Gastrocnemius medialis (tissue), 4 donors: ENCODE measurements around the gene DISC1. TPM values are rescaled to one million over a fixed set of nuclear protein-coding genes. Genes with fewer than 3 reads are reported as not detected.

Experiments
- ATAC-seq, 2 donors: fragments of 150-250 bp; one replicate each; pipeline ENCODE4 v1.9.1; 2016
- DNase-seq, 2 donors: peaks; one replicate each; pipeline ENCODE4 v3.0.0-alpha.2; 2019
- H3K27ac ChIP-seq, 4 donors: fragments of 200-600 bp; sonication (generic); 1 replicate in 1 of 4; 2 replicates in 3 of 4; pipeline ENCODE4 v1.5.1; 2016 to 2018; ENCODE audit warnings: mild to moderate bottlenecking in 2 of 4, moderate library complexity in 1 of 4
- H3K27me3 ChIP-seq, 3 donors: fragments of 200-600 bp; sonication (generic) in 2 of 3; 1 replicate in 1 of 3; 2 replicates in 2 of 3; pipeline versions ENCODE4 v1.5.1 to v1.6.0; 2016 to 2019; ENCODE audit warnings: mild to moderate bottlenecking in 1 of 3, moderate library complexity in 1 of 3
- H3K36me3 ChIP-seq, 2 donors: fragments of 200-600 bp; sonication (generic) in 1 of 2; one replicate each; pipeline ENCODE4 v1.5.1; 2017 to 2018
- H3K4me1 ChIP-seq, 2 donors: fragments of 200-600 bp; sonication (generic) in 1 of 2; one replicate each; pipeline ENCODE4 v1.5.1; 2016 to 2017; ENCODE audit warnings: mild to moderate bottlenecking in 2 of 2
- H3K4me3 ChIP-seq, 4 donors: fragments of 200-600 bp; sonication (generic) in 3 of 4; 1 replicate in 1 of 4; 2 replicates in 3 of 4; pipeline ENCODE4 v1.5.1; 2016 to 2019; ENCODE audit warnings: mild to moderate bottlenecking in 2 of 4
- H3K9me3 ChIP-seq, 3 donors: fragments of 200-600 bp; sonication (generic) in 2 of 3; 1 replicate in 1 of 3; 2 replicates in 2 of 3; pipeline ENCODE4 v1.5.1; 2016 to 2019
- CTCF ChIP-seq, 5 experiments: fragments of 450-650 bp in 3 of 5; fragments of 200-600 bp in 2 of 5; sonication (generic) in 2 of 5; IDR thresholded peaks in 4 of 5; conservative IDR thresholded peaks in 1 of 5; 1 replicate in 4 of 5; 2 replicates in 1 of 5; pipeline ENCODE4 v1.5.1; 2016 to 2019; ENCODE audit warnings: antibody characterized with exemption in 5 of 5, mild to moderate bottlenecking in 3 of 5, moderate library complexity in 3 of 5
- POLR2A ChIP-seq, 2 donors: fragments of 450-650 bp; IDR thresholded peaks; one replicate each; pipeline ENCODE4 v1.6.1; 2017; ENCODE audit warnings: antibody characterized with exemption in 2 of 2, mild to moderate bottlenecking in 2 of 2, moderate library complexity in 2 of 2
- in situ Hi-C, 4 donors: fragments of 200-750 bp; cut with MboI; loops; one replicate each; pipeline versions ENCODE4 v1.15.0 to v1.8.0; 2017; ENCODE audit warnings: low sequenced_read_pairs in 4 of 4
- intact Hi-C: fragments of 100-400 bp; cut with DNase I; formaldehyde crosslinking; loops from one replicate; pipeline ENCODE4 v1.15.1; 2023; ENCODE audit warnings: low total_unique reads
- total RNA-seq, 4 donors: library from RNA; depleted of rRNA; stranded (reverse); fragments of >200 nt; gene quantifications; one replicate each; pipeline versions ENCODE4 v1.1.0 to v1.2.3, GENCODE V29; 2016

Gene DISC1
- total RNA-seq, 4 donors from 2014 or later = 2.3 to 5.8 (median 2.6) TPM

GRCh38 chr1:231807541-231807940, 181.0 kb downstream of the DISC1 start:
- Histone ChIP-seq H3K36me3 (no peaks in the 10 kb centered on the region), H3K27me3 (no peaks in the 10 kb centered on the region), H3K27ac (no peak overlapping the region), H3K4me1 (no peaks in the 10 kb centered on the region), H3K9me3 (no peaks in the 10 kb centered on the region), H3K4me3 (no peak overlapping the region)
- no peak for ATAC-seq
- TF ChIP-seq CTCF (IDR thresholded peaks at IDR 0.05 in 4 of 5, conservative IDR thresholded peaks at IDR 0.05 in 1 of 5) (no peak), POLR2A (IDR thresholded peaks at IDR 0.05) (no peak)
- in situ Hi-C loops = loop anchor here in 1 of 4 donors (5.0 kb wide), 1 partner anchor 50 kb away; no protein-coding TSS in a partner anchor
- DNase-seq = no peak
- intact Hi-C loops = no loop called here

GRCh38 chr1:231808116-231808515, 181.5 kb downstream of the DISC1 start:
- Histone ChIP-seq H3K36me3 (no peaks in the 10 kb centered on the region), H3K4me3 (no peak overlapping the region), H3K27ac (no peak overlapping the region), H3K4me1 (no peaks in the 10 kb centered on the region), H3K27me3 (no peaks in the 10 kb centered on the region), H3K9me3 (no peaks in the 10 kb centered on the region)
- DNase-seq (no peak), ATAC-seq (no peak)
- TF ChIP-seq POLR2A (IDR thresholded peaks at IDR 0.05) (no peak), CTCF (IDR thresholded peaks at IDR 0.05 in 4 of 5, conservative IDR thresholded peaks at IDR 0.05 in 1 of 5) (no peak)
- intact Hi-C loops (no loop called here), in situ Hi-C loops (loop anchor here in 1 of 4 donors (5.0 kb wide), 1 partner anchor 51 kb away; no protein-coding TSS in a partner anchor)

GRCh38 chr1:231808990-231809389, 182.4 kb downstream of the DISC1 start:
- intact Hi-C loops = no loop called here
- H3K4me3 ChIP-seq = no peak overlapping the region
- ATAC-seq (peak; percentile 26 to 35), DNase-seq (peak; percentile 4 to 38)
- H3K27me3 ChIP-seq = no peaks in the 10 kb centered on the region
- no peaks in the 10 kb centered on the region for H3K36me3 ChIP-seq
- no peaks in the 10 kb centered on the region for H3K9me3 ChIP-seq
- TF ChIP-seq CTCF (IDR thresholded peaks at IDR 0.05 in 4 of 5, conservative IDR thresholded peaks at IDR 0.05 in 1 of 5) (no peak), POLR2A (IDR thresholded peaks at IDR 0.05) (no peak)
- no peak overlapping the region for H3K27ac ChIP-seq
- in situ Hi-C loops = loop anchor here in 1 of 4 donors (5.0 kb wide), 1 partner anchor 52 kb away; no protein-coding TSS in a partner anchor
- H3K4me1 ChIP-seq = no peaks in the 10 kb centered on the region

DNA sequence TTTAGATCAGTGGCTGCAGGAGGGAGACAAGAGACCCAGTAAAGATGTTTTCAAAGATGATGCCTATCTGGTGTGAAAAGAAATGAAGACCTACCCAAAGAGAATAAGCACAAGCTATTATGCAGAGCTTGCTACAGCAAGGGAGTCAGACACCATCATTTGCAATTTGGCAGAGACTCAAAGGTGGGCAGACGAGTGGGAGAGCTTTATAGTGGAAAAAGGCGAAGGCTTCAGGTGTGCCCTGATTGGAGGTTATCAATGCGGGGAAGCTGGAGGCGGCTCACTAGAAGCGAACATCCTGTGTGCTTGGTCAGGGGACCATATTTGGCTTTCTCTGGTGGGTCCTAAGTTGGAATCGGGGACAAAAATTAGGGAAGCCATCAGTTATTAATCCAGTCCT, 183.8 kb downstream of the DISC1 start:
- intact Hi-C loops (no loop called here), in situ Hi-C loops (no loop called here)
- Histone ChIP-seq H3K4me1 (no peaks in the 10 kb centered on the region), H3K36me3 (no peaks in the 10 kb centered on the region), H3K27me3 (no peaks in the 10 kb centered on the region), H3K27ac (no peak overlapping the region), H3K9me3 (no peaks in the 10 kb centered on the region), H3K4me3 (no peak overlapping the region)
- DNase-seq (no peak), ATAC-seq (no peak)
- TF ChIP-seq CTCF (IDR thresholded peaks at IDR 0.05 in 4 of 5, conservative IDR thresholded peaks at IDR 0.05 in 1 of 5) (no peak), POLR2A (IDR thresholded peaks at IDR 0.05) (no peak)

- ATAC-seq (no peak), DNase-seq (no peak)
- Histone ChIP-seq H3K27me3 (no peaks in the 10 kb centered on the region), H3K4me1 (peaks cover 4% of the 10 kb centered on the region in 2 donors), H3K9me3 (no peaks in the 10 kb centered on the region), H3K27ac (no peak overlapping the region), H3K36me3 (no peaks in the 10 kb centered on the region), H3K4me3 (no peak overlapping the region)
- in situ Hi-C loops (no loop called here), intact Hi-C loops (no loop called here)
- TF ChIP-seq CTCF (IDR thresholded peaks at IDR 0.05 in 4 of 5, conservative IDR thresholded peaks at IDR 0.05 in 1 of 5) (no peak), POLR2A (IDR thresholded peaks at IDR 0.05) (no peak)
Observed at GRCh38 chr1:231814021-231814420, 187.4 kb downstream of the DISC1 start.
